Endothelial cell of umbilical vein (primary cell): Measurements from ENCODE around the gene ATRNL1.

ENCODE experiments used
- CTCF ChIP-seq, 2 donors: IDR thresholded peaks; 1 replicate in 1 of 2; 2 replicates in 1 of 2; pipeline ENCODE4 v1.5.1; 2011; ENCODE audit warnings: low read length in 2 of 2, mild to moderate bottlenecking in 2 of 2, moderate library complexity in 2 of 2, control low read depth in 1 of 2, inconsistent platforms in 1 of 2, low read depth in 1 of 2; ENCODE audit not compliant: insufficient read depth in 1 of 2; ENCODE audit errors: extremely low read depth in 1 of 2
- GATA2 ChIP-seq: IDR thresholded peaks from 2 replicates; pipeline ENCODE4 v1.7.0; 2011; ENCODE audit warnings: low read depth, mild to moderate bottlenecking, moderate library complexity, mixed read lengths, low read length; ENCODE audit not compliant: insufficient read length, insufficient read depth

GRCh38 chr10:115831016-115831415 is 737.9 kb downstream of the ATRNL1 start:
- TF ChIP-seq CTCF (IDR thresholded peaks at IDR 0.05; ENCODE audit: extremely low read depth in 1 of 2, insufficient read depth in 1 of 2, low read depth in 1 of 2, low read length in 2 of 2) (no peak), GATA2 (no peak)
